K562 (cell line): ENCODE measurements around the gene LHB. TPM values are rescaled to one million over a fixed set of nuclear protein-coding genes. Genes with fewer than 3 reads are reported as not detected.

Experiments used
- BCL6 ChIP-seq: fragments of 250-450 bp; sonication (Bioruptor Pico); IDR thresholded peaks from 2 replicates; pipeline ENCODE4 v1.4.0; 2020
- BCLAF1 ChIP-seq, 2 experiments: fragments of 450-650 bp in 1 of 2; IDR thresholded peaks; 2 replicates each; pipeline ENCODE4 v1.6.1; 2011 to 2017; ENCODE audit warnings: low read depth in 2 of 2, antibody characterized with exemption in 1 of 2, borderline replicate concordance in 1 of 2, low read length in 1 of 2, mild to moderate bottlenecking in 1 of 2, mixed read lengths in 1 of 2; ENCODE audit not compliant: control insufficient read depth in 1 of 2
- ELK1 ChIP-seq: sonication (generic); formaldehyde crosslinking; IDR thresholded peaks from 2 replicates; pipeline ENCODE4 v1.8.1; 2022; ENCODE audit warnings: missing genetic modification reagents
- HDAC1 ChIP-seq, 2 experiments: fragments of 450-650 bp; IDR thresholded peaks; 2 replicates each; pipeline ENCODE4 v1.6.1; 2016 to 2017; ENCODE audit warnings: inconsistent platforms in 1 of 2, mild to moderate bottlenecking in 1 of 2, moderate library complexity in 1 of 2
- IRF9 ChIP-seq: fragments of 450-650 bp; IDR thresholded peaks from 2 replicates; pipeline ENCODE4 v1.6.1; 2016; ENCODE audit warnings: missing biosample characterization, missing genetic modification characterization
- KDM1A ChIP-seq, 2 experiments: fragments of 450-650 bp; IDR thresholded peaks; 2 replicates each; pipeline ENCODE4 v1.6.1; 2016; ENCODE audit warnings: mild to moderate bottlenecking in 2 of 2
- MAZ ChIP-seq, 2 experiments: fragments of 450-650 bp in 1 of 2; sonication (generic) in 1 of 2; formaldehyde crosslinking; IDR thresholded peaks in 1 of 2; conservative IDR thresholded peaks in 1 of 2; 2 replicates each; pipeline versions ENCODE4 v1.4.0 to v1.5.0; 2020; ENCODE audit warnings: mild to moderate bottlenecking in 1 of 2, missing genetic modification reagents in 1 of 2
- MBD2 ChIP-seq: sonication (generic); IDR thresholded peaks from 2 replicates; pipeline ENCODE4 v1.6.1; 2016; ENCODE audit warnings: low read depth, borderline replicate concordance
- MTA2 ChIP-seq: fragments of 450-650 bp; IDR thresholded peaks from 2 replicates; pipeline ENCODE4 v1.6.1; 2016; ENCODE audit warnings: low read depth
- NCOA2 ChIP-seq, 2 experiments: fragments of 450-650 bp; IDR thresholded peaks; 2 replicates each; pipeline ENCODE4 v1.6.1; 2018; ENCODE audit warnings: mild to moderate bottlenecking in 2 of 2, moderate library complexity in 1 of 2; ENCODE audit not compliant: partially characterized antibody in 2 of 2
- PHTF2 ChIP-seq: fragments of 250-450 bp; sonication (Bioruptor Pico); IDR thresholded peaks from 2 replicates; pipeline ENCODE4 v1.5.0; 2021; ENCODE audit warnings: mild to moderate bottlenecking
- POLR3G ChIP-seq: IDR thresholded peaks from 2 replicates; pipeline ENCODE4 v1.6.1; 2011; ENCODE audit not compliant: insufficient read length, insufficient replicate concordance; ENCODE audit errors: extremely low read depth
- PRMT5 ChIP-seq: sonication (generic); formaldehyde crosslinking; IDR thresholded peaks from 2 replicates; pipeline ENCODE4 v1.5.0; 2020; ENCODE audit warnings: missing genetic modification reagents
- PTRF ChIP-seq: fragments of 450-650 bp; IDR thresholded peaks from 2 replicates; pipeline ENCODE4 v1.6.1; 2016; ENCODE audit warnings: mild to moderate bottlenecking, missing genetic modification characterization, missing compliant biosample characterization
- SLC30A9 ChIP-seq: fragments of 250-450 bp; sonication (Bioruptor Pico); IDR thresholded peaks from 2 replicates; pipeline ENCODE4 v1.8.0; 2022; ENCODE audit warnings: mild to moderate bottlenecking, moderate library complexity
- TBL1XR1 ChIP-seq, 2 experiments: IDR thresholded peaks; 2 replicates each; pipeline ENCODE4 v1.6.1; 2012; ENCODE audit warnings: improper control_type of control experiment in 2 of 2, low read length in 2 of 2, mild to moderate bottlenecking in 1 of 2
- TCF7L2 ChIP-seq: fragments of 150-350 bp; IDR thresholded peaks from 2 replicates; pipeline ENCODE4 v1.6.1; 2016; ENCODE audit warnings: low read depth, mild to moderate bottlenecking, low read length, moderate library complexity
- ZBTB7A ChIP-seq: IDR thresholded peaks from 2 replicates; pipeline ENCODE4 v1.6.1; 2011; ENCODE audit warnings: low read depth, mild to moderate bottlenecking, low read length, moderate library complexity, borderline replicate concordance; ENCODE audit not compliant: control insufficient read depth
- ZNF174 ChIP-seq: fragments of 250-450 bp; sonication (Bioruptor Pico); IDR thresholded peaks from 2 replicates; pipeline ENCODE4 v1.4.0; 2020; ENCODE audit warnings: mild to moderate bottlenecking
- ZNF253 ChIP-seq: fragments of 250-450 bp; sonication (Bioruptor Pico); conservative IDR thresholded peaks from 2 replicates; pipeline ENCODE4 v1.6.1; 2021; ENCODE audit warnings: mild to moderate bottlenecking
- ZNF764 ChIP-seq: fragments of 250-450 bp; sonication (Bioruptor Pico); IDR thresholded peaks from 2 replicates; pipeline ENCODE4 v1.4.0; 2020; ENCODE audit warnings: low read depth, mild to moderate bottlenecking, moderate library complexity
- polyA plus RNA-seq, 8 experiments: library from polyadenylated mRNA; depleted of rRNA in 4 of 8; stranded (reverse) in 5 of 8; unstranded in 3 of 8; fragments of >200 nt; fragmentation: Nextera tagmentation in 2 of 8; fragmentation: Illumina TruSeq in 1 of 8; extraction: Ambion mirVana in 2 of 8; extraction: Trizol in 1 of 8; gene quantifications; 2 replicates each; pipeline versions ENCODE4 v1.2.1 to v1.2.3, GENCODE V29; 2011 to 2014; ENCODE audit warnings: inconsistent platforms in 1 of 8, missing spikeins in 1 of 8
- total RNA-seq, 7 experiments: library from RNA; depleted of rRNA in 6 of 7; stranded (reverse); fragments of >200 nt in 6 of 7; fragmentation: Illumina TruSeq in 2 of 7; extraction: Trizol in 2 of 7; gene quantifications; 2 replicates each; pipeline versions ENCODE4 v1.2.1 to v1.2.3, GENCODE V29; 2011 to 2021; ENCODE audit warnings: low replicate concordance in 1 of 7

Gene LHB
- total and polyA plus RNA-seq, 9 of the 15 experiments (the other 6 are each of a cell fraction or from before 2014, with no cell fraction given): 0.54 TPM; not detected in 8

- no peak for TF ChIP-seq HDAC1 (IDR thresholded peaks at IDR 0.05)
- TF ChIP-seq ZNF764: no peak
- no peak; the same call in 1 of the 2 replicates for TF ChIP-seq ZNF253 (CRISPR knock-in tag)
- no peak for TF ChIP-seq POLR3G
- TF ChIP-seq MAZ (CRISPR knock-in tag; conservative IDR thresholded peaks at IDR 0.05 in 1 of 2, IDR thresholded peaks at IDR 0.05 in 1 of 2): peak in 1 of 2 experiments; percentile 17; a peak in 2 of 4 replicates
- peak; percentile 20 to 76; a peak in 2 of 4 replicates for TF ChIP-seq BCLAF1 (IDR thresholded peaks at IDR 0.05; ENCODE audit: borderline replicate concordance in 1 of 2, control insufficient read depth in 1 of 2, low read depth in 2 of 2, low read length in 1 of 2)
- TF ChIP-seq ZNF174: peak; percentile 4
- no peak for TF ChIP-seq PRMT5 (CRISPR knock-in tag)
- TF ChIP-seq ELK1: no peak
- TF ChIP-seq PHTF2 (CRISPR knock-in tag): no peak; the same call in 1 of the 2 replicates
- no peak for TF ChIP-seq MTA2
- no peak for TF ChIP-seq TCF7L2
- TF ChIP-seq PTRF: no peak
- TF ChIP-seq TBL1XR1 (IDR thresholded peaks at IDR 0.05; ENCODE audit: low read length in 2 of 2): 0 out of 4 replicates have a peak, but pooled peaks of 1 of the 2 experiments have one; percentile 5
- peak; percentile 70 for TF ChIP-seq ZBTB7A
- TF ChIP-seq NCOA2 (IDR thresholded peaks at IDR 0.05; ENCODE audit: partially characterized antibody in 2 of 2): no peak
- TF ChIP-seq IRF9 (tag): no peak
- TF ChIP-seq KDM1A (IDR thresholded peaks at IDR 0.05): no peak
- no peak for TF ChIP-seq BCL6 (CRISPR knock-in tag)
- no peak for TF ChIP-seq SLC30A9 (CRISPR knock-in tag)
- TF ChIP-seq MBD2: peak; percentile 73
These were observed 49.3 kb downstream of the LHB start (continued) for GRCh38 chr19:48967346-48968178.
